A549 (cell line): ENCODE results near the gene SLC23A3.

Experiments used
- BHLHE40 ChIP-seq: IDR thresholded peaks from 2 replicates; pipeline ENCODE4 v1.6.1; 2012; ENCODE audit warnings: low read depth, low read length, inconsistent platforms
- NPAS2 ChIP-seq: fragments of 250-450 bp; sonication (Bioruptor Pico); IDR thresholded peaks from 2 replicates; pipeline ENCODE4 v1.8.0; 2022; ENCODE audit warnings: mild to moderate bottlenecking, moderate library complexity, borderline replicate concordance
- USF2 ChIP-seq: fragments of 450-650 bp; IDR thresholded peaks from 2 replicates; pipeline ENCODE4 v1.6.1; 2014; ENCODE audit warnings: antibody characterized with exemption
- ZSCAN20 ChIP-seq: fragments of 250-450 bp; sonication (Bioruptor Pico); IDR thresholded peaks from 2 replicates; pipeline ENCODE4 v1.8.0; 2022; ENCODE audit warnings: mild to moderate bottlenecking, moderate library complexity
- TF ChIP-seq, protein P1 (sequence below): fragments of >200 bp; sonication (Bioruptor Twin); formaldehyde crosslinking; IDR thresholded peaks from 3 replicates; pipeline ENCODE4 v1.5.1; 2016

- TF ChIP-seq USF2 (no peak), ZSCAN20 (no peak), BHLHE40 (no peak), NPAS2 (CRISPR knock-in tag) (no peak)
- TF ChIP-seq, protein P1, sequence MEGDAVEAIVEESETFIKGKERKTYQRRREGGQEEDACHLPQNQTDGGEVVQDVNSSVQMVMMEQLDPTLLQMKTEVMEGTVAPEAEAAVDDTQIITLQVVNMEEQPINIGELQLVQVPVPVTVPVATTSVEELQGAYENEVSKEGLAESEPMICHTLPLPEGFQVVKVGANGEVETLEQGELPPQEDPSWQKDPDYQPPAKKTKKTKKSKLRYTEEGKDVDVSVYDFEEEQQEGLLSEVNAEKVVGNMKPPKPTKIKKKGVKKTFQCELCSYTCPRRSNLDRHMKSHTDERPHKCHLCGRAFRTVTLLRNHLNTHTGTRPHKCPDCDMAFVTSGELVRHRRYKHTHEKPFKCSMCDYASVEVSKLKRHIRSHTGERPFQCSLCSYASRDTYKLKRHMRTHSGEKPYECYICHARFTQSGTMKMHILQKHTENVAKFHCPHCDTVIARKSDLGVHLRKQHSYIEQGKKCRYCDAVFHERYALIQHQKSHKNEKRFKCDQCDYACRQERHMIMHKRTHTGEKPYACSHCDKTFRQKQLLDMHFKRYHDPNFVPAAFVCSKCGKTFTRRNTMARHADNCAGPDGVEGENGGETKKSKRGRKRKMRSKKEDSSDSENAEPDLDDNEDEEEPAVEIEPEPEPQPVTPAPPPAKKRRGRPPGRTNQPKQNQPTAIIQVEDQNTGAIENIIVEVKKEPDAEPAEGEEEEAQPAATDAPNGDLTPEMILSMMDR: no peak
Observed at GRCh38 chr2:219182331-219183150, 12.7 kb upstream of the SLC23A3 start.
